Activated CD4-positive, alpha-beta T cell treated with anti-CD3 and anti-CD28 coated beads for 24 hours (primary cell): ENCODE data around the gene CBLB.

Experiments
- DNase-seq, 2 donors: peaks; one replicate each; pipeline ENCODE4 v3.0.0-alpha.2; 2020; ENCODE audit warnings: low read depth in 2 of 2

The CBLB gene

DNA sequence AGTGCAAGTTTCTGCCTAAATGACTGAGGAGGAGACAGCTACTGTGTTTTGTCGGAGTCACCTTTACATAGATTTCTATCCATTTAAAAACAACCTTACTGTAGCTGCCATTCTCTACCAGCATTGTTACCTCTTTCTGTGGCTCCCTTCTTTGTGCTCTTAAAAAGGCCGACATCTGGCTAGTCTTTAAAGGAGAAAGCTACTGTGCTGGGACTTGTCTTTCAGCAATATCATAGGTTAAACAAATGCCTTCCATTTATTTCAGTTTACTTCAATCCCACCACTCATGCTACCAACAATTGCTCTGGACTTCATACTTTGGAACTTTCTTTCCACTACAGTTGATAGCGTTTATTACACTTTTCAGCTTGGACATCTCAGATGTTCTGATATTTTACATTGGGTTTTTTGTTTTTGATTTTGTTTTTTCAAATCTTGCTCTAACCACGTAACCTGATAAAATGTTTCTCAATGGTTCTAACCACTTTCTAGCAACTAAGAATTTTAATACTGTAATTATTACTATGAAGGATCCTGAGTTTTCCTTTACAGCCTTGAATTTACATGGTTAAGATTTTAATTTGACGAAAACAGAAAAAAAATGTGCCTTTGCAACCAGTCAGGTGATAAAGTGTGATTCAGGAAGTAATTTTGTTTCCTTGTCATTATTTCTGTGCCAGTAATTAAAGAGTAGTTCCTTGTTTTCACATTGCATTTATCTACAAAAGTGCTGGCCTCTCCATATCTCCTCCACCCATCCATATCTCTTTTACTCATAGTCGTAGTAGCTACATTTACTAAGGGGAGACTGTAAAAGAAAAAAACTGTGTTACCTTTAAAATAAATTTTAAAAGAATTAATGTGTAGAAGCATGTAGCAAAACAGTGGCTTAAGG lies 1.3 kb upstream of the CBLB start:
- no peak for DNase-seq

DNA sequence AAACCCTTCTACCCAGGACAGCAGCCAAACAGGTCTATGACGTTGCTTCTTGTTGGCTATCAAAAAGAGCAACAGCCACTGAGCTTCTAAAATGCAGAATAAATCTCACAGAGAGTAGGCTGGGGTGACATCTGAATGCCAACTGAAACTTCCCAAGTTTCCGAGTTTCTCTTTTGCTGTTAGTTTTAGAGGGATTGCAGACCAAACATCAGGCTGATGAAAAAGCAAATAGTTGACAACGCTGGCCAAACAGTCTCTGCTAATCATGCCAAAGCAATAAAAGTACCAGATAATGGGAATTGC lies 670 bp upstream of the CBLB start:
- no peak for DNase-seq

GRCh38 chr3:105868431-105868741 lies 426 bp downstream of the CBLB start:
- DNase-seq: no peak

DNA sequence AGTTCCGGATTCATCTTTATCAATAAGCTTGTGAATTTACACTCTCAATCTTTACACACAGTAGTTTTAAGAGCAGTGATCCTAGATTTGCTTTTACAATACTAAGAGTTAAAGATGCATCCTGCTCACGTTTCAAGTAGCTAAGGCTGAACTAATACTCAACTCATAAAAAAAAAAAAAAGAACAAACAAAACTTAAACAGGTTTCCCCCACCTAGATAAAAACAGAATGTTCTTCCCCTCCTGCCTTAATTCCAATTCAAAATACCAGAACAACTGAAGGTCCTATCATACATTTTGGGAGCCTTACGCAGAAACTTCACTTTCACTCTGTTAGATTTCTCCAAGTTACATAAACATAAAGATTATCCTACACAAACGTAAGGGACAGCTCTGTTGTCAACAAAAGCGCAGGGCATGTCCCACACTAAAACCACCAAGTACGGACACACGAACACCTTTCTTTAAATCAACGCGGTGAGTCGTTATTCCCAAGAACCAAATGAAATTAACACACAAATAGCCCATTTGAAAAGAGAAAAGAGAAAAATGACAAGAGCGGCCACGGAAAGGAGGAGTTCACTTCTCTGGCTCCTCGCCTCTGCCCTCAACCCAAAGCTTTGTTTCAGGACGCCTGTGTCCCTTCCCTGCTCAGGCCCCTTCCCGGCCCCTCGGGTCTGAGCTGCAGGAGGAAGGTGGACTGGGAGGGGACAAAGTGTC lies 941 bp downstream of the CBLB start:
- DNase-seq: no peak

DNA sequence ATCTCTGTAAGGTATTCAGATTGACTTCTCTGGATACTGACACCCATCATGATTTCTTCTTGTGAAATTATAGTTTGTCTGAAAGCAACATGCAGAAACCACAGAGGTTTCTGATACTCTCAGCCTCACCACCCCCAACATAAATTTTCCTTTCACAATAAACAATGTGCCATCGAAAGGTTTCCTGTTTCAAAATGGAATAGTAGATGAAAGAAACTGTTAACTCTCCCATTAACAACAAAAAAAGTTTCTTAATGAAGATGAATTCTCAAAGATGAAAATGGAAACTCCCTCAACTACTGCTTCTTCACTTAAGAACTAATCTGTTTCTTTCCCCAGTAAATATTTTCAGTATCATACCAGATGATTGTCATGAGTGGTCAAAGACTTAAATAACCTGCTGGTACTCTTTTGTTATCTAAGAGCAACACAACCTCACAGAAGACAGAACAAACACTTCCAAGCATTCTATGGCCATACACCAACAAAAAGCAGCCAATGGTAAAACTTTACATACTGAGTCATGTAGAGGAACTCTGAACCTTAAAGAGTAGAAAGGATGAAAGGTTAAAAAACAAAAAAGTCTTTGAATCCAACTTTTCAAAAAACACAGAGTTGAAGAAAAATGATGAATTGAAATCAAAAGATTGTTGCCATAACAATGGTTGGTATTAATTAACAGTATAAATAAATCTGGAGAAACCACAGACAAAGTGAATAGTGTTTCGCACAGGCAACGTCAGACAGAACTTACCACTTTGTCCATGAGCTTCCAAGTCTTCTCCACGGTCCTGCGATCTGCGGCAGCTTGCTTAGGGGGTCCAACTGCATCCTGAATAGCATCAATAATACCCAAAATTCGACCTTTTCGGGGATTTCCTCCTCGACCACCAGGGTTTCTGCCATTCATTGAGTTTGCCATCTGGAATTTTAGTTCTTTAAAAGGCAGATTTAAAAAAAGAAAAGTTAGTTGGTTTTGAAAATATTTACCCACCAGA lies 1.9 kb downstream of the CBLB start:
- DNase-seq: no peak

DNA sequence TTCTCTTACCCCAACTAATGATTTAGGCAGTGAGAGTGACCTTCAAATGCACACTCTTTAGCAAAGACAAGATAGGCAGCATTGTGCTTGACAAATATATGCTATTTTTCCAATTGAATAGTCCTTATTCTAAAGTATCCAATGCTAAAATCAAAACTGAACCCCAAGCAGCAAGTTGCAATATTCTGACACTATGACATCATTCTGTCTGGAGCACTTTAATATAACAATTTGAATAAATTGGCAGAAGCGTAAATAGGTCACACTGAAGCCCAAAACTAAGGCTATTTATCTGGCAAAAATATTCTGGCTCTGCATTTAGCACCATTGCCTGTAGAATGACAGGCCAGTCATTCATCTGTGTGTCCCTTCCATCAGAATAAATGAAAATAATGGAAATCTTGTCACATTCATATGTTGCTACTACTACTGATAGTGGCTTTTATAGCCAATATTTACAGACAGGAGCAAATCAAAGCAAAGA lies 2.9 kb downstream of the CBLB start:
- DNase-seq: no peak

GRCh38 chr3:105865016-105865623 lies 3.7 kb downstream of the CBLB start:
- no peak for DNase-seq

- DNase-seq: no peak
Measured at GRCh38 chr3:105864212-105864611, 4.6 kb downstream of the CBLB start.

- no peak for DNase-seq
Measured at GRCh38 chr3:105863608-105864007, 5.2 kb downstream of the CBLB start.

GRCh38 chr3:105862217-105862616 lies 6.6 kb downstream of the CBLB start:
- DNase-seq: no peak

GRCh38 chr3:105860641-105861040 lies 8.2 kb downstream of the CBLB start:
- DNase-seq: no peak

DNA sequence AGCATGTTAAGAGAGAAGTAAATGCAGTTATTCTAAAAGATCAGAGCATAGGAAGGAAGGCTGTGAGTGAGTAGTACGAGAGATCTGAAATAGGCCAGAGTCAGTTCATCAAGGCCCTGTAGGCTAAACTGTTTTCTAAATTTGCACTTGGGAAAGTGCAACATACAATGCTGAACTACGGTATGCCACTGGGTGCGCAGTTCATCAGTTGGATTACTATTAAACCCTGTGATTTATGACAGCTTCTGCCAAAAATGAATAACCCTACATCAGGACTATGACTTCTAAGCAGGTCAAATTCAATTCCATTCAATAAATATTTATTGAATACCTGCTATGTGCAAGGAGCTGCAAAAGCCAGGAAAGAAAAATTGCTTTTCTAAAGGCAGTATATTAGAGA lies 10.8 kb downstream of the CBLB start:
- DNase-seq: no peak

DNA sequence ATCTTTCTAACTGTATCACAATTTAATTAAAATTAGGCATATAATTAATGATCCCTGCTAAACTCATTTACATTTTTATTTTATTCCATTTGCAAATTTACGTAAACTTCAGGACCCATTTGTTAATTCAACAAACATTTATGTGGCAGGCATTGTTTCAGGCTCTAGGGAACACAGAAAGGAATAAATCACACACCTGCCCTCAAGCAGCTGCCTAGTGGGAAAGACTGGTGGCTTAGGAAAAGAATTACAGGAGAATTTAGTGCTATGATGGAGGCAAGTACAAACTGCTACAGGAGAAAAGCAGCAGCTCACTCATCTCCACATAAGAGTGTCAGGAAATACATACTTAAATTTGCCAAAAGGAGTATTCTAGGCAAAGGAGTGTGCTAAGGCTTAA lies 11.2 kb downstream of the CBLB start:
- DNase-seq: no peak

DNA sequence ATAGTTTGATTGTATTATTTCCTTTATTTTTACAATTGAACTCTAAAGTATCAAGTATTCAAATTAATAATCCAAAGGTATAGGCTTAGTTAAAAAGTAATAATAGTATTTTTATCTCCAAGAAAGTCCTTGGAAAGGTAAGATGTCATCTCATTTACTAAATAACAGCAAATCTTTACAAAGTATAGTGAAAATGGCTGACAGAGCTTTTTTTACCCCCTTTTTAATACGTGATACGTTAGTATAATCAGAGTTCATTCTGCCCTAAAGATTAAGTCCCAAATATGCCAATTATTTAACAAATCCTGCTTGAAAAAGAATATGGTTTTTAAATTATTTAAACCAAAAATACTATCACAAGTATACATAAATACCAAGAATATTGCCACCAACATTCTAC lies 12.2 kb downstream of the CBLB start:
- DNase-seq: no peak

- DNase-seq: no peak
Measured at GRCh38 chr3:105853801-105854432, 14.9 kb downstream of the CBLB start.

DNA sequence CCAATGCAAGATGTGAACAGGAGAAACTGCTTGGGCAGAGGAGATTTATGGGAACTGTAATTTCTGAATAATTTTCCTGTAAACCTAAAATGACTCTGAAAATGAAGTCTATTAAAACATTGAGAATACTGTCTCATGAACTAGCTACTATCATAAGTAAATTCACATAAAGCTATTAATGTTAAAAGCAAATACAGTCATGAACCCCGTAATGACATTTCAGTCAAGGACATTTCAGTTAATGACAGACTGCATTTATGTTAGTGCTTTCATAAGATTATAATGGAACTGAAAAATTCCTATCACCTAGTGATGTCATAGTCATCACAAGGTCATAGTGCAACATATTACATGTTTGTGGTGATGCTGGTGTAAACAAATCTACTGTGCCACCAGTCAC lies 17.2 kb downstream of the CBLB start:
- no peak for DNase-seq

- no peak for DNase-seq
Measured at GRCh38 chr3:105851176-105851575, 17.6 kb downstream of the CBLB start.

- no peak for DNase-seq
Measured at GRCh38 chr3:105850593-105850992, 18.2 kb downstream of the CBLB start.

- no peak for DNase-seq
Measured at GRCh38 chr3:105848821-105849220, 20.0 kb downstream of the CBLB start.

DNA sequence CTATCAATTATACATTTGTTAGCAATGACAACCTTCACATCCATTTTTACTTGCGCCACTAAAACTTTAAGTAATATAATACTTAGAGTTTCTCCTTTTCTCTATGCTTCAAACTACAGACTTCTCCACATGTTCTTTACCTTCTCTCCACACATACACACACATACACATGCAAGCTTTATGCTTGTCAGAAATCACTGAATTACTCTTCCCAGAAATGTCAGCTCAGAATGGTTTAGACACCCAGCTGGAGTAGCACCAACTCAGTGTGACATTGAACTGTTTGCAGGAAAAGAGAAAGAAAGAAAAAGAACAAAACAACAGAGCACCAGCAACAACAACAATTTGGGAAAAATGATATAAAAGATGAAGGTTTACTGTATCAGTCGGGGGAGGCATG lies 20.9 kb downstream of the CBLB start:
- DNase-seq: no peak

DNA sequence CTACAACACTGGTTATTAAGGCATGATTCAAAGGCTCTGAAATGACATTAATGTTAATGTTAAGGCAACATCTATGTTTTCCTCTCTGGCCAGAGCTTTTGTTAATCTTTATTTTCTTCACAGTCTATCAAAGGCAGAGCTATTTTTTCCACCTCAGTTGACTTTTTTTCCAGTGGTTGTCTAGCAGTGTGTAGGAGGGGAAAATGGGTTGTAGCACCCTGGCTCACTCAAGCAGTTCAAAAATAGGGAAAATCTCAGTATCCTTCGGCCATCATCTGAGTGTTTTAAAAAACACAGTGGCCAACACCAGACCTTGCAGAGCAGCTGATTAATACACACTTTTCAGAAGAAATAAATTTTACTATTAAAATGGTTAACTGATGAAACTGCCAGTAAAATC lies 21.4 kb downstream of the CBLB start:
- DNase-seq: no peak
